Parietal lobe (tissue), 2 donors: Measurements from ENCODE around the gene EHD4. TPM values are rescaled to one million over a fixed set of nuclear protein-coding genes. Genes with fewer than 3 reads are reported as not detected.

ENCODE experiments used
- small RNA-seq: library from RNA; depleted of rRNA; stranded (forward); fragments of <200 nt; gene quantifications from one replicate; pipeline ENCODE3, GENCODE V24; 2014; ENCODE audit warnings: low replicate concordance
- total RNA-seq: library from RNA; depleted of rRNA; stranded (reverse); fragments of >200 nt; gene quantifications from one replicate; pipeline ENCODE4 v1.2.3, GENCODE V29; 2014

Gene EHD4
- total RNA-seq: 1.9 TPM

DNA sequence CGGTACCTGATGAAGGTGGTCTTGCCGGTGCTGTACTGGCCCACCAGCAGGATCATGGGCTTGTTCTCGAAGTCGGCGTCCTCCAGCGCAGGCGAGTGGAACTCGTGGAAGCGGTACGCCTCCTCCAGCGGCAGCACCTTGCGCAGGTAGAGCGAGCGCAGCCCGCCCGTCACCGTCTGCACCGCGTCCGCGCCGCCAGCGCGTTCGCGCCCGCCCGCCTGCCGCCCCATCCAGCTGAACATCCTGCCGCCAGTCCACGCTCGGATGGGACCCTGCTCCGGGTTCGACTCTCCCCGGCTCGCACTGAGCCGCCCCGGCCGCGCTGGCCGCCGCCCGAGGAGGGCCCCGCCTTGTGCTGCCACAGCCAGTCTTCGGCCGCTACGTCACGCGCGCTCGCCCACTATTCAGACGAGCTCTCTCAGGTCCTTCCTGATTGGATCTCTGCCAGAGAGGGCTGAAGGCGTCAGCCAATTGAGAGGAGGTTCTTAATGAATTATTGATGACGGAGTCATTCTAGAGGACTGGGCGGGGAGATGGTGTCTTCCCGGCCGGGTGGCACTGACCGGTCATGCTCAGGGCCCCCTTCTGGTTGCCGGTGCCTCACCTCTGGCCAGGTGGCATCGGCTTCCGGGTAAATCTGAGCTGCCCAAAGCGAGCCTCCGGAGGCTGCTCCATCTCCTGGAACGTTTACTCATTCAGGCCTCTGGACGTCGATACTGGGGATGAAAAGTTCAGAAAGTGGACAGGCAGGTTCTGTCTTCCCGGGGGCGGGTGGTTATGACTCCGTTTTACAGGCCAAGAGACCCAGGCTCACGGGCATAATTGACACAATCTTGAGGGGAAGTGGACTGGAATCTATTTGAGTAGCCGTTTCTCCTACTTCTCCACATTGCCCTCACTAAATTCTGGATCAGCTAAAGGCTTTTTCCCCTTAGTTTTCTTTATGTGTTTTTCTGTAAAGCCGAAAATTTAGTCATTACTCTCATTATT is at the start of gene EHD4:
Gene EHD4, minus strand, starts transcription at position 305 of the 990 bp plus-strand sequence. Its CDS starts 63 bp downstream, at position 242.

DNA sequence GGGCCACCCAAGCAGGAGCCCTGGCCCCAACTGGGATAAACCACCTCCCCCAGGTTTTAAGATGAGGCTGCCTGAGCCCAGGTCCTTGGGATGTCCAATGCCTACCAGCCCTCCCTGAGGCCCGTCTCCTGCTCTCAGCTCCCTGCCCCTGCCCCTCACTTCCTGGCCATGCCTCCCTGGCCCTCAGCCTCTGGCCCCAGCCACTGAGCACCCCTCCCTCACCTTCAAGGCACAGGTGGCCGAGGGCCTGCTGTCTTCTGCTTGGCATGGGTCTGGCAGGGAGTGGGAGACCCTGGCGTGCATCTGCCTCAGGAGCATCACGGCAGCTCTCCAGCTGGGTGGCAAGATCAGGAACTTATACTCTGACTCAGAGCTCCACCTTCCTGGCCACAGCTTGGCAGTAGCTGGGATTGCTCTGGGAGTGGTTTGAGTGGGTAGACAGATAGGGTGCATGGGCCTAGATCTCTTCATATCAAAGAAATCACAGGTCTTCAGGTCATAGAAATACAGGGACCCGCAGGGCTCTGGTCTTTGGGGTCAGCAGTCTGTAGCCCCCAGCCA is 48.4 kb upstream of the EHD4 start, which contains the start of gene PLA2G4E:
Gene PLA2G4E, minus strand, starts transcription at position 330 of the 561 bp plus-strand sequence. Its CDS starts 12 bp downstream, at position 318.

DNA sequence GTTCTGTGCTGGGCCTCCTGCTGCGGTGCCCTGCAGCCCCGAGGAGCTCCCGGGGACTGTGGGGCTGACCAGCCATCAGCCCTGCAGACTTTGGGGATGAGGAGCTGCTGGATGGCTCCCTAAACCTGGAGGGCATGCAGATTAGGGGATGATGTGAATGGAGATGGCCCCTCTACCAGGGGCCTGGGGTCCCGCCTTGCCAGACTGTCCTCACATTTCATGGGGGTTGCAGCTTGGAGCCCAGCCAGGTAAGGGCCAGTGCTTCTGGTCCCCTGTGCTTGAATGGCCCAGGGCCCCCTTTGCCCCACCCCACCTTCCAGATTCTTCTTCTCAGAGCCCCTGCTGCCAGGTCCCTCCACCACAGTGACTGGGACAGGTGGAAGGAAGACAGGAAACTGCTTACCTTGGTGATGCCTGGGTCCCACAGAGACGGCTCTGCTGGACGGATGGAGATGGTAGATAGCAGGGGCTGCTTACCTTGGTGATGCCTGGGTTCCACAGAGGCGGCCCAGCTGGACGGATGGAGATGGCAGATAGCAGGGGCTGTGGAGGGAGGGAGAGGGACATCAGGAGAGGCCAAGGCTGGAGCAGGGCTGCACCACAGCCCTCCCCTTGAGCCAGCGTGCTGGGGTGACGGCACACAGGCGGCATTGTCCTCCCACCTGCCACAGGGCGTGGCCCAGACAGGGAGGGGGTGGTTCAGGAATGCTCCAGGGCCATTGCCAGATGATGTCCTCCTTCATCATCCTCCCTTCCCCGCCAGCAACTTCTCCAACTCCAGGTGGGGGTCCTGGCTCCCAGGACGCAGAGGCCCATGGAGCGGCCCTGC is 78.7 kb downstream of the EHD4 start, which contains the start of gene SPTBN5:
Gene SPTBN5, minus strand, starts transcription at position 632 of the 829 bp plus-strand sequence. Its CDS starts 556 bp downstream, at position 76.

Small RNAs within 50 kb of the gene (small RNA-seq; reads per million reads assigned to genes)
- gene MIR4310: not detected
- gene RNA5SP393: not detected

Other genes with a start within 250 kb of the EHD4 start
- 102 TPM for gene MAPKBP1, start 198.1 kb downstream of the EHD4 start, total RNA-seq
- gene JMJD7, start 144.5 kb downstream of the EHD4 start, total RNA-seq: 0.63 TPM
- 14.4 TPM for gene PLA2G4B, start 133.7 kb downstream of the EHD4 start, total RNA-seq
- 0.63 TPM for gene SPTBN5, start 78.5 kb downstream of the EHD4 start, total RNA-seq
- gene PLA2G4E, start 48.5 kb upstream of the EHD4 start, total RNA-seq: not detected
- gene PLA2G4D, start 122.0 kb upstream of the EHD4 start, total RNA-seq: not detected
- gene PLA2G4F, start 184.1 kb upstream of the EHD4 start, total RNA-seq: not detected
- 109 TPM for gene VPS39, start 235.7 kb upstream of the EHD4 start, total RNA-seq